ENCODE results near the gene RADIL. TPM values are rescaled to one million over a fixed set of nuclear protein-coding genes. Genes with fewer than 3 reads are reported as not detected.

The RADIL gene
- total and polyA plus RNA-seq, 2 of the 13 experiments (the other 11 are each of a cell fraction or from before 2014, with no cell fraction given) = 0.05 to 0.09 TPM

GRCh38 chr7:4883372-4884144 lies at the start of gene RADIL (continued):
- no peak for TF ChIP-seq SMAD1 (CRISPR knock-in tag; IDR thresholded peaks at IDR 0.05; ENCODE audit: borderline replicate concordance, low read depth)
- 0 out of 2 replicates have a peak, but pooled peaks have one; percentile 56 for TF ChIP-seq MIER3 (CRISPR knock-in tag; IDR thresholded peaks at IDR 0.05; ENCODE audit: borderline replicate concordance)
- TF ChIP-seq NR2F2 (IDR thresholded peaks at IDR 0.05; ENCODE audit: borderline replicate concordance, low read depth) = no peak
- TF ChIP-seq ATF6 (CRISPR knock-in tag; conservative IDR thresholded peaks at IDR 0.05) = no peak
- TF ChIP-seq ZNF691 (CRISPR knock-in tag; IDR thresholded peaks at IDR 0.05; ENCODE audit: borderline replicate concordance, low read depth) = no peak; the same call in 1 of the 2 replicates
- peak; percentile 67 for TF ChIP-seq MAX (IDR thresholded peaks at IDR 0.05)
- no peak for TF ChIP-seq ZNF564 (CRISPR knock-in tag; IDR thresholded peaks at IDR 0.05)
- TF ChIP-seq ZNF841 (CRISPR knock-in tag; IDR thresholded peaks at IDR 0.05; ENCODE audit: borderline replicate concordance) = no peak
- no peak for TF ChIP-seq PBX3 (CRISPR knock-in tag; IDR thresholded peaks at IDR 0.05; ENCODE audit: borderline replicate concordance)
- TF ChIP-seq ZNF776 (CRISPR knock-in tag; IDR thresholded peaks at IDR 0.05) = 0 out of 2 replicates have a peak, but pooled peaks have one; percentile 7
- TF ChIP-seq ZNF7 (CRISPR knock-in tag; IDR thresholded peaks at IDR 0.05) = no peak
- TF ChIP-seq TOE1 (CRISPR knock-in tag; IDR thresholded peaks at IDR 0.05) = no peak
- no peak for TF ChIP-seq ZMAT5 (CRISPR knock-in tag; IDR thresholded peaks at IDR 0.05; ENCODE audit: borderline replicate concordance, low read depth)
- TF ChIP-seq DBP (CRISPR knock-in tag; IDR thresholded peaks at IDR 0.05; ENCODE audit: not compliant biosample characterization) = no peak
- TF ChIP-seq ZNF749 (CRISPR knock-in tag; IDR thresholded peaks at IDR 0.05; ENCODE audit: borderline replicate concordance) = no peak
- no peak for TF ChIP-seq HIVEP1 (CRISPR knock-in tag; IDR thresholded peaks at IDR 0.05)
- TF ChIP-seq ZNF543 (CRISPR knock-in tag; IDR thresholded peaks at IDR 0.05) = no peak
- TF ChIP-seq LBX2 (CRISPR knock-in tag; IDR thresholded peaks at IDR 0.05; ENCODE audit: borderline replicate concordance) = no peak
- no peak for TF ChIP-seq ZFP90 (CRISPR knock-in tag; IDR thresholded peaks at IDR 0.05; ENCODE audit: borderline replicate concordance)
- no peak for TF ChIP-seq DNMT1 (CRISPR knock-in tag; IDR thresholded peaks at IDR 0.05)
- TF ChIP-seq YEATS2 (CRISPR knock-in tag; IDR thresholded peaks at IDR 0.05; ENCODE audit: borderline replicate concordance) = no peak
- TF ChIP-seq ZNF670 (CRISPR knock-in tag; IDR thresholded peaks at IDR 0.05; ENCODE audit: borderline replicate concordance) = no peak
- no peak for TF ChIP-seq ZIK1 (CRISPR knock-in tag; IDR thresholded peaks at IDR 0.05; ENCODE audit: borderline replicate concordance, low read depth)
